ENCODE measurements around the gene MUC15.

- no peak for TF ChIP-seq CTCF (conservative IDR thresholded peaks at IDR 0.05 in 1 of 2, IDR thresholded peaks at IDR 0.05 in 1 of 2; ENCODE audit: extremely low read depth in 1 of 2, insufficient read depth in 1 of 2, low read depth in 1 of 2, low read length in 2 of 2)
- no peak for TF ChIP-seq EZH2 (IDR thresholded peaks at IDR 0.05; ENCODE audit: borderline replicate concordance, low read length)
Measured at GRCh38 chr11:26572770-26573402, 823 bp upstream of the MUC15 start.
